ENCODE data around the gene RAB11FIP4. TPM values are rescaled to one million over a fixed set of nuclear protein-coding genes. Genes with fewer than 3 reads are reported as not detected.

Gene RAB11FIP4
- total and polyA plus RNA-seq, 10 of the 15 experiments (the other 5 are each of a cell fraction or from before 2014, with no cell fraction given), result 1.4 to 27.0 (median 17.6) TPM

GRCh38 chr17:31456814-31457213, 65.3 kb downstream of the RAB11FIP4 start:
- Histone ChIP-seq H3K27me3 (replicated peaks in 1 of 2; ENCODE audit: control insufficient read depth in 2 of 2, insufficient read depth in 2 of 2, low read length in 1 of 2) (no peaks in the 10 kb centered on the region), H3K4me1 (ENCODE audit: control insufficient read depth, insufficient read depth, low read length) (no peaks in the 10 kb centered on the region), H2AFZ (ENCODE audit: control insufficient read depth, low read depth, low read length) (no peak overlapping the region), H3K36me3 (ENCODE audit: control insufficient read depth in 2 of 2, insufficient read depth in 2 of 2, low read length in 1 of 2) (no peaks in the 10 kb centered on the region; a peak in 1 of 4 replicates), H3K79me2 (ENCODE audit: control insufficient read depth, insufficient read depth, low read length) (no peaks in the 10 kb centered on the region), H3K4me3 (no peak overlapping the region), H3K27ac (ENCODE audit: control insufficient read depth, insufficient read depth) (no peak overlapping the region), H3K9me3 (replicated peaks; ENCODE audit: control insufficient read depth, insufficient read depth, low read length) (no peaks in the 10 kb centered on the region), H3K9ac (ENCODE audit: control insufficient read depth, insufficient read depth, low read length) (no peak overlapping the region), H3K4me2 (ENCODE audit: control insufficient read depth, insufficient read depth) (no peak overlapping the region), H4K20me1 (ENCODE audit: control insufficient read depth, insufficient read depth) (no peaks in the 10 kb centered on the region)
- FAIRE-seq, result no peak
- no peak for TF ChIP-seq CREB1 (IDR thresholded peaks at IDR 0.05; ENCODE audit: low read depth)
- no peak for TF ChIP-seq ASH2L (IDR thresholded peaks at IDR 0.05; ENCODE audit: borderline replicate concordance, low read depth)
- no peak for TF ChIP-seq PAX8 (IDR thresholded peaks at IDR 0.05)
- TF ChIP-seq TBL1XR1 (IDR thresholded peaks at IDR 0.05; ENCODE audit: low read depth, low read length), result no peak
- no peak for TF ChIP-seq FOXK2 (IDR thresholded peaks at IDR 0.05)
- no peak for TF ChIP-seq MAX (IDR thresholded peaks at IDR 0.05; ENCODE audit: low read depth, low read length)
- TF ChIP-seq SREBF1 (IDR thresholded peaks at IDR 0.05; ENCODE audit: low read length), result no peak
- TF ChIP-seq SMAD1 (IDR thresholded peaks at IDR 0.05; ENCODE audit: low read depth, partially characterized antibody), result no peak
- TF ChIP-seq RCOR1 (conservative IDR thresholded peaks at IDR 0.05; ENCODE audit: low read depth, low read length), result no peak
- TF ChIP-seq RAD21 (IDR thresholded peaks at IDR 0.05; ENCODE audit: insufficient read depth, low read depth, low read length), result no peak
- TF ChIP-seq MYC (IDR thresholded peaks at IDR 0.05; ENCODE audit: insufficient read depth, insufficient read length, insufficient replicate concordance, low read length, severe bottlenecking), result no peak
- TF ChIP-seq TCF3 (IDR thresholded peaks at IDR 0.05; ENCODE audit: borderline replicate concordance, insufficient read depth, low read depth, low read length), result no peak
- no peak for TF ChIP-seq MEF2A (IDR thresholded peaks at IDR 0.05; ENCODE audit: insufficient read depth, low read depth, low read length)
- TF ChIP-seq, protein P1, sequence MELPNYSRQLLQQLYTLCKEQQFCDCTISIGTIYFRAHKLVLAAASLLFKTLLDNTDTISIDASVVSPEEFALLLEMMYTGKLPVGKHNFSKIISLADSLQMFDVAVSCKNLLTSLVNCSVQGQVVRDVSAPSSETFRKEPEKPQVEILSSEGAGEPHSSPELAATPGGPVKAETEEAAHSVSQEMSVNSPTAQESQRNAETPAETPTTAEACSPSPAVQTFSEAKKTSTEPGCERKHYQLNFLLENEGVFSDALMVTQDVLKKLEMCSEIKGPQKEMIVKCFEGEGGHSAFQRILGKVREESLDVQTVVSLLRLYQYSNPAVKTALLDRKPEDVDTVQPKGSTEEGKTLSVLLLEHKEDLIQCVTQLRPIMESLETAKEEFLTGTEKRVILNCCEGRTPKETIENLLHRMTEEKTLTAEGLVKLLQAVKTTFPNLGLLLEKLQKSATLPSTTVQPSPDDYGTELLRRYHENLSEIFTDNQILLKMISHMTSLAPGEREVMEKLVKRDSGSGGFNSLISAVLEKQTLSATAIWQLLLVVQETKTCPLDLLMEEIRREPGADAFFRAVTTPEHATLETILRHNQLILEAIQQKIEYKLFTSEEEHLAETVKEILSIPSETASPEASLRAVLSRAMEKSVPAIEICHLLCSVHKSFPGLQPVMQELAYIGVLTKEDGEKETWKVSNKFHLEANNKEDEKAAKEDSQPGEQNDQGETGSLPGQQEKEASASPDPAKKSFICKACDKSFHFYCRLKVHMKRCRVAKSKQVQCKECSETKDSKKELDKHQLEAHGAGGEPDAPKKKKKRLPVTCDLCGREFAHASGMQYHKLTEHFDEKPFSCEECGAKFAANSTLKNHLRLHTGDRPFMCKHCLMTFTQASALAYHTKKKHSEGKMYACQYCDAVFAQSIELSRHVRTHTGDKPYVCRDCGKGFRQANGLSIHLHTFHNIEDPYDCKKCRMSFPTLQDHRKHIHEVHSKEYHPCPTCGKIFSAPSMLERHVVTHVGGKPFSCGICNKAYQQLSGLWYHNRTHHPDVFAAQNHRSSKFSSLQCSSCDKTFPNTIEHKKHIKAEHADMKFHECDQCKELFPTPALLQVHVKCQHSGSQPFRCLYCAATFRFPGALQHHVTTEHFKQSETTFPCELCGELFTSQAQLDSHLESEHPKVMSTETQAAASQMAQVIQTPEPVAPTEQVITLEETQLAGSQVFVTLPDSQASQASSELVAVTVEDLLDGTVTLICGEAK (IDR thresholded peaks at IDR 0.05; ENCODE audit: borderline replicate concordance), result no peak
- TF ChIP-seq EP300 (IDR thresholded peaks at IDR 0.05; ENCODE audit: borderline replicate concordance in 1 of 2, control insufficient read depth in 1 of 2, low read depth in 2 of 2, low read length in 2 of 2), result no peak
- ChIA-PET SMC1A (ENCODE audit: uncharacterized antibody, unreplicated experiment) (no interaction called here), RAD21 (ENCODE audit: unreplicated experiment) (no interaction called here), CTCF (interaction anchor here (0.6 to 1.0 kb wide), 3 partner anchors 12 to 380 kb away, joined by 3 to 4 read pairs (median 3); no protein-coding TSS in a partner anchor), POLR2A (interaction anchor here (0.6 kb wide), 1 partner anchor 47 kb away, joined by 5 read pairs; no protein-coding TSS in a partner anchor)
- no TSS peak for BruUV-seq (replicated peaks)
- no peak for ATAC-seq
- intact Hi-C loops (cut with micrococcal nuclease; ENCODE audit: unreplicated experiment), result no loop called here
- 52% methylated on average over 5 of the region's 5 CpGs for WGBS (ENCODE audit: insufficient coverage, insufficient replicate concordance, low lambda C conversion rate, missing lambda C conversion rate)
- in situ Hi-C loops (cut with MboI), result no loop called here
- DNase-seq (ENCODE audit: low read depth, low spot score), result no peak
